Superior temporal gyrus (tissue), 1 donor: ENCODE measurements around the gene TMEM191B.
"Not testable (repeated sequence)": the region's sequence is repeated elsewhere in the genome, so short reads cannot be mapped to it uniquely, and the experiment has no call there.

Source experiments
- DNase-seq: peaks from one replicate; pipeline ENCODE4 v3.0.0-alpha.2; 2016; ENCODE audit errors: extremely low spot score

TMEM191B gene

DNA sequence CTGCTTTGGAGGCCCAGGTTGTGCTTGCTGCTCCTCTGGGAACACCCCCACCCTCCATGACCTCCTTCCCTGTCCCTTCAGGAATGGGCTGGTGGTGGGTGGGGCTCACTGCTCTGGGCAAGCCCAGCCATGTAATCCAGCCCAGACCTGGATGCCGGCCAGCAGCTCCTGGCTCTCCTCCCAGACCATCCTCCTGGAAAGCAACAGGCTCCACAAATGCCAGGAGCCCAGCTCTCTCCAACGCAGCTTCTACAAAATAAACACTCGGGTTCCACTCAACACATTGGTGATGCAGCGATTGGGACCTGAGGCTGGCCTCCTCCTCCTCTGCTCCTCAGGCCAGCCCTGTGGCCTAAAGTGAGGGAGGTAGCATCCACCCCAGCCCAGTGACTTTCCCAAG is 30.9 kb downstream of the TMEM191B start:
- not testable (repeated sequence) for DNase-seq

DNA sequence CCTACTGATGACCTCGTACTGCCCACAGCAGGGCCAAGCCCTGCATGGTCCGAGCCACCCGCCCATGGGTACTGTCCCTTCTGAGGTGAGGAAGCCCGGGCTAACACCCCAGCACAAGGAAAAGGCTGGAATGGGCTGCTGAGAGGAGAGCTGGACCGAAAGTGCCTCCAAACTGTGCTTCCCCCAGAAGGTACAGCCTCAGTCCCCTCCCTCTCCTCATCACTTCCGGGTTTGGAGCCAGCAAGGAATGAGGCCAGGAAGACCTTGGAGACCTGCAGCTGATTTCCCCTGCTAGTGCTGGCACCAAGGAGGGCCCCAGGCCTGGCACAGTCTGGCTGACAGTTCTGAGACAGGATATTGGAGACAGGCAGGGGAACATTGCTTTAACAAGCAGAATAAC is 31.3 kb downstream of the TMEM191B start:
- DNase-seq, result not testable (repeated sequence)

DNA sequence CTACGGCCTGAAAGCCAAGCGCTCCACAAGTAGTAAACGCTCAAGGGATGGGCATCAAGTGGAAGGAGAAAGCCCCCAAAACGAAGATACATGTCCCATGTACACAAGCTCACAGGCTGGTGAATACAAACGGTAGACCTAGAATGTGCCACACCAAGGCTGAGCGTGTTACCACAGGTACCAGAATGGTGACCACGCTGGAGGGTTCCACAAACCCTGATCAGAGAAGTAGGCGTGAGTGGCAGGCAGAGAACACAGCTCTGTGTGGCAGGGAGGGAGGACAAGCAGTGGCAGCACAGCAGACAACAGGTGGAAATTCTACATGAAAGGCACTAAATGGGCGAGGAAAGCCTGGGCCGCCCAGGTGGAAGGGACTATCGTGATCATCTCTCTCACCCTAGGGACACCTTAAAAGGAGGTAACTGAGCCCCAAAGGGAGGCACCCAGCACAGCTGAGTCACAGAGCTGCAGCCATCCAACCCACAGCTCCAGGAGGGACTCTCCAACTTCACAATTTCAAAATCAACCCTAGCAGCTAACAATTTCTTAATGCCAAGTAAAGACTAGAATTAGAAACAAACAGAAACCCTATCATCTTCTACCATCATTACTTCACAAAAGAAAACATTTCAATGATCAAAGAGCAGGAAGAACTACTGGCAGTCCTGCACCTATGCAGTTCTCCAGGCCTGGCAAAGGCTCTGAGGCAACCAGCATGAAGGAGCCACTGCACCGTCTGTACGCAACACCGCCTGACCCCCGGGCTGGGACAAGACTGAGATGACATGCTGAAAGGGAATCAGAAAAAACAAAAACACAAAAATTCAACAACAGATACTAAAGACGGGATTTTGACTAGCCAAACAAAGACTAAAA is 32.7 kb downstream of the TMEM191B start:
- DNase-seq, result not testable (repeated sequence)

DNA sequence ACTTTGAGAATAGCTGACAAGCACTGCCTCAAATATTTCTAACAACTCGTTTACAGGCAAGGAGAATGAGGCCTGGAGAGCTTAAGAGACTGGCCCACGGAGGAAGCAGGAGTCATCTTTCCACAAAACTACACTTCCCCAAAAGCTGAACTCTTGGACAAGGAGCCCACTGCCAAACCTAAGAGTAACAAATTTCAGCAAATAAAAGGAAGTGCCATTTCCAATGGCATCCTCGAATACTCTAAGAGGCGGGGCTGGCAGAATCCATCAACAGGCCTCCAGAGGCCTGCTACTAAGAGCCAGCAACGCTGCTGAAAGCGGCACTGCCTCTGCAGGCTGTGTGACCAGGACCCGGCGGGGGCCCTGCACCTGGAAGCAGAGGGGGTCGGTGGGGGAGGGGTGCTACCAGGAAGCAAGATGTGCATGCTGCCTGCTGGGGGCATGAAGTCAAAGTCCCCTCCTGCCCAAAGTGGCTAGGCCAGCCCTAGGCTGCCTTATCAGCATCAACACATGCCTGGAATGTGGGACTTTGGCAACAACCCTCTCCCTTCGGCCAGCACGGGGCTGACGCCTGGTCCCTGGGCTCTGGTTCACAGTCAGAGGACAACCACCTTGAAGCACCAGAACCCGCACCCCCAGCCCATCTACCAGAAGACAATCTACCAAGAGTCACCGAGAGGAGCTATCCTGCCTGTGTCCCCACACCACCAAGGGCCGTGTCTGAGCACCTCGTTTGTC is 43.1 kb downstream of the TMEM191B start:
- DNase-seq, result not testable (repeated sequence)

DNA sequence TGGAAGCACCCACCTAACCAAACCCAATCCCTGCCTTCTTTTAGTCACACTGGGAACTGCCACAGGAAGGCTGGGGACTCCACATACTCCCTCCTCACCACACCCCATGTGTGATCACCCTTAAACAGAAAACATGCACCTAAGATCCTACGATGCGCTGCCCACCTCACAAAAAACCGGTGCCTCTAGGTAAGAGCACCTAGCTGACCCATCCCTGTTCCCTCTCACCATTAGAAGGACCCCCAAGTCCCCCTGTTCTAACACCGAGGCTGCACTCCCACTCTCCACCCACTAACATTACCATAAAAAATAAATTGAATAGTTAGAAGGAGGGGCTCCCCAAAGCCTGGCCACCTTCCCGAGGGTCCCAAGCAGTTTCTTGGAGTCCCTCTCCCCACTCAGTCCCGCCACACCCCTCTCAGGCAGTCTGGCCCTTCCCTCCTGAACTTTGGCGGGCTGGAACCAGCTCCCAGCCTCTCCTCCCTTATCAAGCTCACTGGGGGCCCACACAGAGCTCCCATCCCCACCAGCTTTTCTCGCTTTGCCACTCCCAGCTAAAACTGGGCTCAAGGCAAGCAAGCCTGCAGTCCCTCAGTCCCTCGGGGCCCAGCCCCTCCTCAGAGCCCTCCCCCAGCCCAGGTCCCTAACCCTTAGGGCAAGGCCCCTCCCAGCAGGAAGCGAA is 46.0 kb downstream of the TMEM191B start:
- not testable (repeated sequence) for DNase-seq

DNA sequence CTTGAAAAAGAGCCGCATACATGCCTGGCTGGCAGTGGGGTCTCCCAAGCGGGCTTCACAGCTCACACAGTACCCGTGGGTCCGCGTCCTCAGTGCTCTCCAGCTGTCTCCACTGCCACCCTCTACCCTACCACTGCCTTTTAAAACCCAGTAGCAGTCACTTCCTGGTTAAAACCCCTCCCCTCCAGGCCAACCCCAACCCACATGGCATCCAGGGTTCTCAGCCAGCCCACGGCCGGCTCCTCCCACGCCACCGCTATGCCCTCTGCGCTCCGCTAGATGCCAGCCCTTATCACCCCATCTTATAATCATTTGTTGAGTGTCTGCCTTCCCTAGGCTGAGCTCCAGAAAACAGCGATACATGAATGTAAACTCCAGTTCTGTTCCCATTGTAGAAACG is 47.0 kb downstream of the TMEM191B start:
- DNase-seq, result not testable (repeated sequence)

DNA sequence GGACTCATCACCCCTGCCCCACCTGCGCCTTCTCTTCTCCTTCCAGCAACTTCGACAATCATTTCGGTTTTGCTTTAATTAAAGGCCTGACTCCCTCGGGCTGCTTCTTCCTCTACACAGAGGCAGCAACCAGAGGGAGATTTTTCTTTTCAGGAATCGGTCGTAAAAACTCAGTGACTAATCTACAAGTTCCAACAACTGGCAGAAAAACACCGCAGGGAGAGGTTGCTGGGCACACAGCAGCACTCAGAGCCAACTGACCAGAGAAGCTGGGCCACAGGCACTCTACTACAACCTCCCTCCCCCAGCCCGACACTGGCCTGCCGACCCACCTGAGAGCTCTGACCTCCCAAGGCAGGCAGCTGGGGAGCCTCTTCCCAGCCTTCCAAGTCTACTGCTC is 48.1 kb downstream of the TMEM191B start:
- DNase-seq, result not testable (repeated sequence)

DNA sequence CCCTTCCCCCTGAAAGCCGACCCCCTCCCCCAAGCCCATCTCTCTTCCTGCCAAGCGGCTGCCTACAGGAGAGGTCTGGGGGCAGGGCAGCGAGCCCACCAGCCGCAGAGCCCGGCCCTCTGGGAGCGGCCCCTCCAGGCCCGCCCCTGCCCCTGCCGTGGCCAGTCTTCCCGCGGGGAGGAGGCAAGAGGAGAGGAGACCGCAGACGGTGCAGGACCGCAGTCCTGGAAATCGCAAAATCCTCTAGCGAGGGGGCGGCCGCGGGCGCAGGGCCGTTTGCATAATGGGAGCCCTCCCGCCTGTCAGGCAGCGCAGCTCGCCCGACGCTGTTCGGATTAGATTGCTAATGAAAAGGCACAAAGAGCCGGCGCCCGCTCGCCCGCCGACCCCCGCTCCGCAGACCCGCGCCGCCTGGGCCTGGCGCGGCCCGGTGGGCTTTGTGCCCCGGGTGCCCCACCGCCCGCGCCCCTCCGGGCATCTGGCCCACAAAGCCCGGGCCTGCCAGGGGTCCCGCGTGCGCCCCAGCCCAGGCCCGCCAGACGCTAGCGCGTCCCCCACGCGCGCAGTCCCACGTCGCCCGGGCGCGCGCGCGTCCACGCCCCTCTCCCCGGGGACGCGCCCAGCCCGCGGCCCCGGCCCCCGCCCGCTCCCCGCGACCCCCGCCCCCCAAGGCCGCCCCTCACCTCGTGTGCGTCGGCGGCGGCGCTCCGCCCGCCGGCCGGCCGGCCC is 49.7 kb downstream of the TMEM191B start:
- not testable (repeated sequence) for DNase-seq

DNA sequence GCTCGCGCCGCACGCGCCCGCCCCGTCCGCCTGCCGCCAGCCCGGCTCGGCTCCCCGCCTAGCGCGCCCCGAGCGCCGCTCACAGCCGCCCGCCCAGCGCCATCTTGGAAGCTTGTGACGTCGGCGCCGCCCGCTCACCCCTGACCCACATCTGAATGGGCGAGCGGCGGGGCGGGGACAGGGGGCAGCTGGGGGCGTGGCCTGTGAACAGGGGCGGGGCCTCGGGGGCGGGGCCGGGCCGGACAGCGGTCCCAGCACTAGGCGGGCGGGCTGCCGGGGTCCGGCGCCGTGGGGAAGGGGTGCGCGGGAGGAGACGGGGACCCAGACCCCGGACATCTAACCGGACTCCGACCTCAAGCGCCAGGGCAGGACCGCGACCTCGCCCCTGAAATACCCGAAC is 50.2 kb downstream of the TMEM191B start:
- not testable (repeated sequence) for DNase-seq
